Caco-2 (cell line): Measurements from ENCODE around the gene SHCBP1L. TPM values are rescaled to one million over a fixed set of nuclear protein-coding genes. Genes with fewer than 3 reads are reported as not detected.

Experiments
- BruUV-seq: library from RNA; stranded (reverse); fragments of 400-500 nt; replicated peaks from 2 replicates; lab custom pipeline; 2021; lab: Mats Ljungman, UMichigan
- CTCF ChIA-PET: fragments of 300-600 bp; sonication (Branson Sonifier 250); formaldehyde crosslinking; loops from one replicate; lab custom pipeline; 2022; ENCODE audit warnings: antibody characterized with exemption; lab: Charles Lee
- POLR2A ChIA-PET: fragments of 300-600 bp; sonication (Branson Sonifier 250); formaldehyde crosslinking; loops from one replicate; lab custom pipeline; 2022; ENCODE audit warnings: antibody characterized with exemption; lab: Charles Lee
- DNase-seq, 2 experiments: peaks; one replicate each; pipeline versions ENCODE4 v3.0.0 to v3.0.0-alpha.2; 2020 to 2022
- H3K27me3 ChIP-seq: replicated peaks from 2 replicates; pipeline ENCODE4 v1.6.0; 2011; ENCODE audit warnings: low read length; ENCODE audit not compliant: control insufficient read depth, insufficient read depth
- H3K36me3 ChIP-seq: 2 replicates; pipeline ENCODE4 v1.5.1; 2011; ENCODE audit warnings: low read length; ENCODE audit not compliant: control insufficient read depth, insufficient read depth
- H3K4me1 ChIP-seq: fragments of 250-450 bp; sonication (Bioruptor Pico); 2 replicates; pipeline ENCODE4 v1.5.1; 2020; ENCODE audit warnings: mild to moderate bottlenecking
- H3K4me3 ChIP-seq: 2 replicates; pipeline ENCODE4 v1.5.1; 2011; ENCODE audit warnings: low read depth, mild to moderate bottlenecking, control low read depth, low read length
- H3K9me3 ChIP-seq: fragments of 250-450 bp; sonication (Bioruptor Pico); 2 replicates; pipeline ENCODE4 v1.5.1; 2020; ENCODE audit warnings: mild to moderate bottlenecking, moderate library complexity
- H3K27ac Mint-ChIP-seq: one replicate; pipeline ENCODE4 v1.8.0; 2022; ENCODE audit warnings: mixed read lengths; ENCODE audit not compliant: unreplicated experiment
- H3K27me3 Mint-ChIP-seq: one replicate; pipeline ENCODE4 v1.8.0; 2022; ENCODE audit warnings: mixed read lengths; ENCODE audit not compliant: insufficient read depth, unreplicated experiment
- H3K36me3 Mint-ChIP-seq: one replicate; pipeline ENCODE4 v1.8.0; 2022; ENCODE audit warnings: mild to moderate bottlenecking, mixed read lengths; ENCODE audit not compliant: insufficient read depth, unreplicated experiment
- H3K4me1 Mint-ChIP-seq: one replicate; pipeline ENCODE4 v1.8.0; 2022; ENCODE audit warnings: low read depth, mixed read lengths; ENCODE audit not compliant: unreplicated experiment
- H3K4me3 Mint-ChIP-seq: one replicate; pipeline ENCODE4 v1.8.0; 2022; ENCODE audit warnings: mild to moderate bottlenecking, moderate library complexity, mixed read lengths; ENCODE audit not compliant: unreplicated experiment
- H3K9me3 Mint-ChIP-seq: one replicate; pipeline ENCODE4 v1.8.0; 2022; ENCODE audit warnings: mixed read lengths; ENCODE audit not compliant: unreplicated experiment
- CTCF ChIP-seq, 2 experiments: fragments of 200-600 bp in 1 of 2; IDR thresholded peaks; 1 replicate in 1 of 2; 2 replicates in 1 of 2; pipeline versions ENCODE4 v1.5.1 to v1.8.0; 2011 to 2022; ENCODE audit warnings: antibody characterized with exemption in 1 of 2, control low read depth in 1 of 2, inconsistent platforms in 1 of 2, low read depth in 1 of 2, low read length in 1 of 2, mild to moderate bottlenecking in 1 of 2, moderate library complexity in 1 of 2; ENCODE audit not compliant: insufficient read depth in 1 of 2, severe bottlenecking in 1 of 2, unreplicated experiment in 1 of 2
- intact Hi-C: fragments of 100-400 bp; cut with micrococcal nuclease; formaldehyde crosslinking; loops from one replicate; pipeline ENCODE4 v1.10.0; 2022; ENCODE audit not compliant: unreplicated experiment
- total RNA-seq: library from RNA; stranded (reverse); gene quantifications from 2 replicates; pipeline ENCODE4 v1.2.3, GENCODE V29; 2022

Gene SHCBP1L
- total RNA-seq, 1 experiment from 2014 or later, result not detected

DNA sequence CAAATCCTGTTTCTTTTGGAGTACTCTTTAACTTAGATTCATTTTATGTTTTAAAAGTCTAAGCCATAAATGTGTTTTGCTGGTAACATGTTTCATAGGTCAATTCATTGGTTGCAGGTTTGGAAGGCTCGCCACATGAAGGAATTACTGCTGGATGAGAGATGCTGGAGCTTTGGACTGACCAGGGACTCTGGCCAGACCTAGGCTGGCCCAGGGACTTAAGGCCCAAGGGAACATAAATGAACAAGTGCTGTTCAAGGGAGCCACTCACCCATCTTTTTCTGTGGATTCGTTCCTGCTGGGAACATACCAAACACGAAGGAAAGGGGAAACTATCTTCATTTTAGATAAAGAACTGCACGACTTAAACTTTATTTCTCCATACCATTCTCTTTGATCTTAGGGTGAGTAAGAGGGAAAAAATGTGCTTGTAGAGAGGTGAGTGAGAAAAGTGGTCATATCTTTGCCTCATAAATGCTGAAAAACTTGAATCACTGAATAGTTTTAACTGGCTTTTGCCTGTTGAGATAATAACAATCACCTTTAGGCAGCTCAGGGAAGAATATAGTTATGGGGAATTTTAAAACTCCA is 15.3 kb upstream of the SHCBP1L start:
- Mint-ChIP-seq H3K4me1 (peaks cover 20% of the 10 kb centered on the region), H3K27me3 (no peaks in the 10 kb centered on the region), H3K9me3 (no peaks in the 10 kb centered on the region), H3K36me3 (peaks cover 7% of the 10 kb centered on the region), H3K4me3 (peak overlapping the region; percentile 52), H3K27ac (peak overlapping the region; percentile 92)
- ChIA-PET POLR2A (no interaction called here), CTCF (no interaction called here)
- H3K27me3 ChIP-seq, result no peaks in the 10 kb centered on the region
- DNase-seq, result peak; percentile 41 to 53
- H3K36me3 ChIP-seq, result no peaks in the 10 kb centered on the region
- H3K4me3 ChIP-seq, result no peak overlapping the region
- H3K9me3 ChIP-seq, result no peaks in the 10 kb centered on the region
- peaks cover 84% of the 10 kb centered on the region for H3K4me1 ChIP-seq
- no TSS peak for BruUV-seq
- TF ChIP-seq CTCF (IDR thresholded peaks at IDR 0.05; ENCODE audit: insufficient read depth in 1 of 2, low read depth in 1 of 2, low read length in 1 of 2, severe bottlenecking in 1 of 2, unreplicated experiment in 1 of 2), result no peak
- intact Hi-C loops, result loop anchor here (2.0 to 5.0 kb wide), 4 partner anchors 169 to 504 kb away; partner anchors contain the start of gene SMG7

- H3K4me1 Mint-ChIP-seq, result peaks cover 33% of the 10 kb centered on the region
- no peak for DNase-seq
- H3K36me3 Mint-ChIP-seq, result peaks cover 7% of the 10 kb centered on the region
- ChIA-PET POLR2A (interaction anchor here (1.1 kb wide), 1 partner anchor 58 kb away, joined by 3 read pairs; no protein-coding TSS in a partner anchor), CTCF (interaction anchor here (0.7 to 0.8 kb wide), 2 partner anchors 54 to 58 kb away, joined by 3 read pairs; no protein-coding TSS in a partner anchor)
- Histone ChIP-seq H3K4me1 (peaks cover 66% of the 10 kb centered on the region), H3K9me3 (no peaks in the 10 kb centered on the region), H3K36me3 (no peaks in the 10 kb centered on the region), H3K4me3 (no peak overlapping the region), H3K27me3 (no peaks in the 10 kb centered on the region)
- no peaks in the 10 kb centered on the region for H3K9me3 Mint-ChIP-seq
- no peaks in the 10 kb centered on the region for H3K27me3 Mint-ChIP-seq
- no peak overlapping the region for H3K27ac Mint-ChIP-seq
- no peak overlapping the region for H3K4me3 Mint-ChIP-seq
- TF ChIP-seq CTCF (IDR thresholded peaks at IDR 0.05; ENCODE audit: insufficient read depth in 1 of 2, low read depth in 1 of 2, low read length in 1 of 2, severe bottlenecking in 1 of 2, unreplicated experiment in 1 of 2), result no peak
- BruUV-seq, result no TSS peak
- intact Hi-C loops, result loop anchor here (5.0 kb wide), 2 partner anchors 171 to 506 kb away; partner anchors contain the start of gene SMG7
Measured at GRCh38 chr1:182965861-182966260, 12.9 kb upstream of the SHCBP1L start.

- no peaks in the 10 kb centered on the region for H3K9me3 ChIP-seq
- H3K4me1 ChIP-seq, result peaks cover 58% of the 10 kb centered on the region
- no peak for TF ChIP-seq CTCF (IDR thresholded peaks at IDR 0.05; ENCODE audit: insufficient read depth in 1 of 2, low read depth in 1 of 2, low read length in 1 of 2, severe bottlenecking in 1 of 2, unreplicated experiment in 1 of 2)
- no peaks in the 10 kb centered on the region for H3K9me3 Mint-ChIP-seq
- no peaks in the 10 kb centered on the region for H3K27me3 Mint-ChIP-seq
- POLR2A ChIA-PET, result interaction anchor here (0.6 kb wide), 1 partner anchor 66 kb away, joined by 6 read pairs; no protein-coding TSS in a partner anchor
- H3K36me3 ChIP-seq, result no peaks in the 10 kb centered on the region
- H3K36me3 Mint-ChIP-seq, result peaks cover 7% of the 10 kb centered on the region
- H3K27me3 ChIP-seq, result no peaks in the 10 kb centered on the region
- no peak for DNase-seq
- no peak overlapping the region for H3K4me3 ChIP-seq
- CTCF ChIA-PET, result interaction anchor here (0.8 kb wide), 1 partner anchor 55 kb away, joined by 3 read pairs; no protein-coding TSS in a partner anchor
- intact Hi-C loops, result loop anchor here (5.0 kb wide), 2 partner anchors 172 to 507 kb away; partner anchors contain the start of gene SMG7
- no peak overlapping the region for H3K4me3 Mint-ChIP-seq
- peaks cover 33% of the 10 kb centered on the region for H3K4me1 Mint-ChIP-seq
- H3K27ac Mint-ChIP-seq, result no peak overlapping the region
- BruUV-seq, result no TSS peak
Measured at GRCh38 chr1:182965096-182965495, 12.1 kb upstream of the SHCBP1L start.
